HG03565 (cell line): ENCODE data around the gene VWA2.

Source experiments
- ATAC-seq: cut with Tn5 transposase; IDR thresholded peaks from one replicate; pipeline ENCODE4 v1.9.1; 2021; ENCODE audit warnings: mild to moderate bottlenecking, moderate library complexity; ENCODE audit not compliant: unreplicated experiment

The VWA2 gene

DNA sequence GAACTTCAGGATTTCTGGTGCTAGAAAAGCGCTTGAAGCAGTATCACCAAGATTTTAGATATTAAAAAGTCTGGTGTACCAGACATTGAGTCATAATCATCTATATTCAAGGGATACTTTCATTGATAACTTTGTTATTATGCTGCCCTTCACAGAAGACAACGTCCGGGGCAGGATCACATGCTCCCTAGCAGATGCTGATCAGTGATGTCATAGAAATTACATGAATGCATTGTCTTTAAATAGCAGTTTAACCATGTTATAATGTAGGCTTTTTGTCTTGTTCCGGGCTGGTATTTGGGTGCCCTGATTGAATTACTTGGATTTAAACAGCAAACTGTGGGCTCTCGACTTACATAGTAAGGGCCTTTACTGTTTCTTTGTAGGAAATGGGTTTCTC lies 54.0 kb downstream of the VWA2 start:
- ATAC-seq, result no peak

- ATAC-seq, result no peak
These were observed 55.5 kb downstream of the VWA2 start for GRCh38 chr10:114294549-114294948.

GRCh38 chr10:114295393-114295792 lies 56.3 kb downstream of the VWA2 start:
- no peak for ATAC-seq

DNA sequence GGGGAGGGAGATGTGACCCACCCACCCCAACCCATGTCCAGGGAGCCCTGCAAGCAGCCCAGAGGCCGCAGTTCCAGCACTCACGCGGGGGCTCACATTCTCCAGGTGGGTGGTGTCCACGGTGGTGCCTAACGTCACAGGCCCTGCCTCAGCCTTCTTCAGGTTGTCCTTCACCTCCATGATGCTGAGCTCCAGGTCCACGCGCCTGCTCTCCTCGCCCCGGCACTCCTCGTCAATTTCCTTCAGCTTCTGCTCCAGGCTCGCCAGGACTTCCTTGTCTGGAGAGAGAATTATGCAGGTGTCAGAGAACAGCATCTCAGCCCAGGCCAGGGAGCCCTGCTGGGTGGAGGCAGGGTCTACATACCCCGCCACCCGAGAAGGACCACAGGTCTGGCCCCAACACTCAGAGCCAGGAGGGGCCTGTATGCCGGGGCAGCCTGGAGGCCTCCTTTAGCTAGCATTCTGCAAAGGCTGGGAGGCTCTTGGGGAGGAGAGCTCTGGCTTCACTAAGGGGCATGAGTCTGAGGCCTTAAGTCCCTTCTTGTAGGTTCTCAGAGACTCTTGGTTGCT lies 58.2 kb downstream of the VWA2 start:
- no peak for ATAC-seq

- no peak for ATAC-seq
These were observed 61.1 kb downstream of the VWA2 start for GRCh38 chr10:114300036-114300645.

- no peak for ATAC-seq
These were observed 62.1 kb downstream of the VWA2 start for GRCh38 chr10:114301177-114301576.

DNA sequence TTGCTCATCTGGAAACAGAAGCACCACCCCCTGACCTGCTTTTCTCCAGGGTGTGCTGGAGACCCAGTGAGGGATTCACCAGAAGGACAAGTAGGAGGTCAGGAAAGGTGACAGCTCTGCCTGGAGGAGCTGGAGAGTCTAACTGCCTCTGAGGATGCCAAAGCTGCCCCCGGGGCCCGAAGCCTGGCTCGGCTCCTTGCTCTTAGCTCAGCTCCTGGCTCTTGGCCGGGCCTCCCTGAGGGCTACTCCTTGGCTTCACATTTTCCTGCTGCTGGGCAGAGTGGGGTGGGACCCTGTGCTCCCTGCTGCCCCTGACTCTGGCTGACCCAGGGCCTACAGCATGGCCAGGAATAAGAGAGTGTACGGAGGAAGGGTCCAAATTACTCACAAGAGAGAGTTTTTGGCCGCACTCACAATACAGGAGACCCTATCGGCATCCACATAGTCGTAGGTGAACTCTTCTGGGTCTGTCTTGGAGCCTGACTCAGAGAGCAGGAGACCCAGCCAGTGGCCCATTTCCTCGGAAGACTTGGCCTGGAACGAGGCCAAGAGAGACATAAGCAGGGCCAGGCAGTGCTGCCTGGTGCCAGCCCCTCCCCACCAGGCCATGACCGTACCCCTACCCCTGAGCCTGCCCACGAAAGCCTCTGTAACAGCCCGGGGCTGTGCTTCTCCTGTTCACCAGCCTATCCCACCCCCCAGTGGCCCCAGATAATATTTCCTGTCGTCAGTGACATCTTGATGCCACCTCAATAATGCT lies 63.1 kb downstream of the VWA2 start:
- ATAC-seq, result no peak

- peak; percentile 3 for ATAC-seq
These were observed 64.5 kb downstream of the VWA2 start for GRCh38 chr10:114303556-114303955.

DNA sequence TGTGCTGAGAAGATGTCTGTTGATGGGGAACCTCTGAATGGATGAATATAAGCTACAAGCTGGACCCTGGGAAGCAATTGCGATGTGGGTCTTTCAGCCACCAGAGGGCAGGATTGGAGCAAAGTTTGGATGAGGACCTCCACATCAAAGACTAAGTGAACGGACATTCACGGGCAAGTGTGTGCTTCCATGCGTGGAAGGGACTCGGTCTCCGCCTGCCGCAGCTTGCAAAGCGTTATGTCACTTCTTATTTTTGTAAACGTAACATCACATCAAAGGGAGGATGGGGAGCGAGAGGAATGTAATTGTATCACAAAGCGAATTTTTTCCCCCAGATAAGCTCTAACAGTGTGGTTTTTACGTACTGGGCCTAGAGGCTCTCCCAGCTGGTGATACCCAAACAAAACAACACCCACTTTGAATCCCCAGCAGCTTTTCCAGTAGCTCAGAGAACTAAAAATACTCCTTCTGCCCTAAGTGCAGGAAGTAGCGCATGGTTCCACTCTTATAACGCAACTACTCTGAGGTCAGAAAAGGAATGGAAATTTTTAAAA lies 65.0 kb downstream of the VWA2 start:
- ATAC-seq, result peak; percentile 61

GRCh38 chr10:114304571-114305421 lies 65.7 kb downstream of the VWA2 start:
- peak; percentile 46 for ATAC-seq

DNA sequence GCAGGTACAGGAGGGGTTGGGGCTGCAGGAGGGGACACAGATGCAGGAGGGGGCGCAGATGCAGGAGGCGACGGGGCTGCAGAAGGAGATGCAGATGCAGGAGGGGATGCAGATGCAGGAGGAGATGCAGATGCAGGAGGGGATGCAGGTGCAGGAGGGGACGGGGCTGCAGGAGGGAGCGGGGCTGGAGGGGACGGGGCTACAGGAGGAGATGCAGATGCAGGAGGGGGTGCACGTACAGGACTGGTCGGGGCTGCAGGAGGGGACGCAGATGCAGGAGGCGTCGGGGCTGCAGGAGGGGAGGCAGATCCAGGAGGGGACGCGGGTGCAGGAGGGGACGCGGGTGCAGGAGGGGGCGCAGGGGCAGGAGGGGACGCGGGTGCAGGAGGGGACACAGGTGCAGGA lies 66.5 kb downstream of the VWA2 start:
- no peak for ATAC-seq

DNA sequence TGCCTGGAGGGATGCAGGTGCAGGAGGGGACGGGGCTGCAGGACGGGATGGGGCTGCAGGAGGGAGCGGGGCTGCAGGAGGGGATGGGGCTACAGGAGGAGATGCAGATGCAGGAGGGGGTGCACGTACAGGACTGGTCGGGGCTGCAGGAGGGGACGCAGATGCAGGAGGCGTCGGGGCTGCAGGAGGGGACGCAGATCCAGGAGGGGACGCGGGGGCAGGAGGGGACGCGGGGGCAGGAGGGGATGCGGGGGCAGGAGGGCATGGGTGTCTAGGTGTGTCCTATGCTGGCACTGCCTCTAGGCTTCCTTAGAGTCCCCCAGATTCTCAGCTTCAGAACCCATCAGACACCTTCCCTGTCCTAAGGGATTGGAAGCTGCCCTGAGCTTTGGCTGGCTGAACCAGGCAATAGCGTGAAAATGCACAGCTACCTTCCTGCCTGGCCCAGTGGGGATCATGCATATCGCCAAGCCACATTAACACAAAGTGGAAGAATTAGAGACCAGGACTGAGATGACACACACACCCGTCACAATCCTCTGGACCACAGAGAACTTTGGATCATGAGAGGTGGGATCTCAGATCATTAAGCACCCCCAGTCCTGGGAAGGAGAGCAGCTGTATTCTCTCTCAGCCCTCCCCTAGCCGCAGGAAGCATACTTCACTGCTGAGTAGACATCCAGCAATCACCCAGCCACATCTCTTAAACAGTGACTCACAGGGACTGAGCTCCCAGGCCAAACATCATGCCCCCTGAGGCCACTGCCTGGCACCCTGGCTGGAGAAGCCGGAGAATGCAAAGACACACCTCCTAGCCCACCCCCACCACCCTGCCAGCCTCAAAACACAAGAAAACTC lies 67.3 kb downstream of the VWA2 start:
- no peak for ATAC-seq

GRCh38 chr10:114307731-114308130 lies 68.7 kb downstream of the VWA2 start:
- no peak for ATAC-seq

- ATAC-seq, result no peak
These were observed 69.7 kb downstream of the VWA2 start for GRCh38 chr10:114308531-114309363.

DNA sequence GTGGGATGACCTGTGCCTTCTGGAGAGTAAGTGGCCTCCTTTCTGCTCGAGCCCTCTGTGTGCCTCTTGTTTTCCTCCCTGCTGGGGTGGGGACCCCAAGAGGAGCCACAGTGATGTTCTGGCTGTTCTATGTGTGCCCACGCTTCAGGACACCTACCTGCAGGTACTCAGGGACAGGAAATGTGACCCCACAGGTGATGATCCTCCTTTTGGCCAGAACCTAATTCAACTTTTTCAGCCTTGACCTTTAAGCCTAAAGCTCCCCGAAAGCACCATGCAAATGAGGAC lies 70.3 kb downstream of the VWA2 start:
- no peak for ATAC-seq

DNA sequence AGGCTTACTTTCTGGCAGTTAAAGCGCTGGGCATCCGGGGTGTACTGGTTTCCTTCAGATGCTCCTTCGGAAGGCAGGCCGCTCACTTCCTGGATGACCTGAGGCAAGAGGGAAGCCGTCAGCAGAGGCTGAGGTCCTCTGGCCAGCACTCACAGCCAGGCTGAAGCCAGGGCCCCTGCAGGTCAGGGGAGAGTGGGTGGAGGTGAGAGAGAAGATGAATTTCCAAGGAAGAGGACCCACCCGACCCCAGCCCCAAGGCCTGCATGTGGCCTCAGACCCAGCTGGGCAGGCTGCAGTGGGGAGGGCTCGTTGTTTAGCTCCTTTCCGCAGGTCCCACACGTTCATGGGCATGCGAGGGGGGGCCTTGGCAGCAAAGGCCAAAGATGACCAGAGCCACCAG lies 71.3 kb downstream of the VWA2 start:
- no peak for ATAC-seq

GRCh38 chr10:114311023-114311422 lies 72.0 kb downstream of the VWA2 start:
- ATAC-seq, result no peak

- no peak for ATAC-seq
These were observed 72.6 kb downstream of the VWA2 start for GRCh38 chr10:114311496-114312209.

DNA sequence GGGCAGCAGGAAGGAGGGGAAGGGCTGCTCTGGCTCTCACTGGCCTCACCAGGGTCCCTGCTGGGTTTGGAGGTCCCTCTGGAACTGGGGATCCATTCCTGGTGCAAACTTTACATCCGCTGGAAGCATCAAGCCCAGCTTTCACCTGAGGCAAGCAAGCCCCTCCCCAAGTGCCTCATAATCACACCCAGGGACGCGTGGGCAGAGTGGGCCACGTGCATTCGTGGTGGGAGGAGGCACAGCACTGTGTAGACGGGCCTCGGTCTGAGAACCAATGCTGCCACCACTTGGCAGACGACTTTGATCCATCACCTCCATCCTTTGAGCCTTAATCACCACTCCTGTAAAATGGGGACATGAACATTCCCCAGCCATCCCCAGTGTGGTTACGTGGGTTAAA lies 74.1 kb downstream of the VWA2 start:
- ATAC-seq, result no peak
